Stimulated activated naive CD8-positive, alpha-beta T cell treated with anti-CD3 and anti-CD28 coated beads, Interleukin-15, amount 100 ng/mL, for 72 hours (primary cell): ENCODE measurements around the gene ATPAF1.
A peak's percentile ranks its signal among the peaks of the same experiment; 100 is the strongest.

Experiments used
- ATAC-seq: fragments of 150-1000 bp; cut with Tn5 transposase; 2 replicates; pipeline ENCODE4 v1.10.0; 2021; ENCODE audit warnings: mild to moderate bottlenecking, moderate library complexity
- DNase-seq, 2 donors: peaks; one replicate each; pipeline ENCODE4 v3.0.0; 2021 to 2022
- H3K27ac Mint-ChIP-seq, 2 donors: one replicate each; pipeline ENCODE4 v1.8.0; 2022; ENCODE audit warnings: mild to moderate bottlenecking in 2 of 2, mixed read lengths in 2 of 2, moderate library complexity in 2 of 2
- H3K27me3 Mint-ChIP-seq: one replicate; pipeline ENCODE4 v1.8.0; 2022; ENCODE audit warnings: mixed read lengths
- H3K4me1 Mint-ChIP-seq: one replicate; pipeline ENCODE4 v1.8.0; 2022; ENCODE audit warnings: mild to moderate bottlenecking, mixed read lengths
- H3K4me3 Mint-ChIP-seq, 2 donors: one replicate each; pipeline ENCODE4 v1.8.0; 2022; ENCODE audit warnings: mild to moderate bottlenecking in 2 of 2, mixed read lengths in 2 of 2, moderate library complexity in 1 of 2
- H3K9me3 Mint-ChIP-seq, 2 donors: one replicate each; pipeline ENCODE4 v1.8.0; 2022; ENCODE audit warnings: mixed read lengths in 2 of 2

The ATPAF1 gene

DNA sequence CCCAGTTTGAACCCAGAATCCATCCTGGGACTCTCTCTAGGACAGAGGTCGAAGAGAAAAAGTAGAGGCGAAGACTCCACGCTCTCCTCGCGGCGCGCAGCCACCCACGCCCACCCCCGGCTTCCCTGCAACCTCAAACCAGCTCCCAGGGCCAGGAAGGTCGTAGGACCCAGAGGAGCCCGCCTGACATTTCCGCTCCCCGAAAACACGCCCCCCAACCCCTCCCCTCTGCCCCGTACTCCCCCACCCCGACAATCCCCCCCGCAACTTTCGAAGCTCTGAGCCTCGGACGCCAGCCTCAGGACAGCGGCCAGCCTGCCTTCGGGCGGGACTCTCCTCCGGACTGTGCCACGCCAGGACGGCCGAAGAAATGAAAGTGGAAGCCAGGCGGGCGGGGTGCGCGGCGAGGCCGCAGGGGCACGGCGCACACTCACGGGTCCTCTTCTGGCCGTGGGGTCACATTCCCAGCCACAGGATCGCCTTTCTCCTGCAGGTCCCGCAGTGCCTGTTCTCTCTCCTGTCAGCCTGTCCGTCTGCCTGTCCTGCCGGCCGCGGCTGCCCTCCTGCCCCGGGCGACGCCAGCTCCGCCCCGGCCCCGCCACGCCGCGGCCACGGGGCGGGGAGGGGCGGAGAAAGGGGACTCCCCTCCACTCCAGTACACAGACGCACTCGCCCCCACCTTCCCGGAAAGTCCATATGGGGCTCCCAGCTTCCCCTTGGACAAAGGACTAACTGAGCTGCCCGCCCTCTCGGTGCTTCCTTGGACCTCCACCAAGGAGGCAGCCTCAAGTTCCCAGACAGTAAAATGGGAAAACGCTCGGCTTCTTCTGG is 51.7 kb downstream of the ATPAF1 start, which contains the start of gene MOB3C:
TSS of gene MOB3C (minus strand) at position 535 of the 831 bp plus-strand sequence. CDS start 3,490 bp downstream, outside the sequence.
- Mint-ChIP-seq H3K27me3 (no peaks in the 10 kb centered on the region), H3K9me3 (no peaks in the 10 kb centered on the region), H3K4me3 (peak within 1 kb of the TSS; percentile 95), H3K4me1 (peaks cover 54% of the 10 kb centered on the region), H3K27ac (peak within 1 kb of the TSS; percentile 92 to 94)
- DNase-seq (peak; percentile 47 to 61), ATAC-seq (peak; percentile 75)

DNA sequence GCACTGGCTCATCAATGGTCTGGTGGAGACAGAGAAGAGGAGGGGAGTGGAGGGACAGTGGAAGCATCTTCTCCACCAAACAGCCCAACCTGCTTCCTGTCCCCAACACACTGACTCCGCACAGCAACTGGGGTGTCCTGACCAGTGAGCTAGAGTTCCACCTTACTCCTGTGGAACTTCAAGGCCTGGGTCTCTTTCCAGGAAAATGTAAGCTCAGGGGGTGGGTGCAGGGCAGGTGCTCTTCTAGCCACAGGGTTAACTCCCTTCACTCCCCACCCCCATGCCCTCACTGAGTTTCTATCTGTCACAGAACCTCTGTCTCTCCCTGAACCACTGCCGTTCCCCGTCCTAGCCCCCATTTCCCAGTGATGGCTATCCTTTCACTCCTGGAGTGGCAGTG is 52.4 kb downstream of the ATPAF1 start:
- Mint-ChIP-seq H3K9me3 (no peaks in the 10 kb centered on the region), H3K4me1 (peaks cover 58% of the 10 kb centered on the region), H3K27ac (peak overlapping the region; percentile 92), H3K27me3 (no peaks in the 10 kb centered on the region), H3K4me3 (peak overlapping the region; percentile 95)
- peak; percentile 65 for ATAC-seq
- DNase-seq = peak in 1 of 2 donors; percentile 39

DNA sequence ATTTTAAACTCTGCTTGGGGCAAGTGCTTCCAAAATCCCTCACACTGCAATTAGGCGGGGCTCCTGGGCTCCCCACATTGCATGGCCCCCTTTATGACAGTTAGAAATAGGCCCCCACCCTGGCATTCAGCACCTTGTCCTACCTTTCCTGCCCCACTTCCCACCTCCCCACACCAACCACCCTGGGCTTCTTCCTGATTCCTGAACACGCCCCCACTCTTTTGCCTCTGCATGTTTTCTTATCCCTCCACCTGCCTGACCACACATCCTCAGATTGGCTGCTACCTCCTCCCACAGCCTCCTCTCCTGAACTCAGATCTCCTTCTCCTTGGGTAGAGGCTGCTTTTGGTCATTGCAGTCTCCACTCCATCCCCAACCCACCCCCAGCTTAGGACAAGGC is 53.1 kb downstream of the ATPAF1 start:
- ATAC-seq (no peak), DNase-seq (no peak)
- no peaks in the 10 kb centered on the region for H3K27me3 Mint-ChIP-seq
- H3K4me3 Mint-ChIP-seq = peak overlapping the region; percentile 95
- H3K4me1 Mint-ChIP-seq = peaks cover 58% of the 10 kb centered on the region
- no peak overlapping the region for H3K27ac Mint-ChIP-seq
- no peaks in the 10 kb centered on the region for H3K9me3 Mint-ChIP-seq

GRCh38 chr1:46614604-46614984 is 53.6 kb downstream of the ATPAF1 start:
- Mint-ChIP-seq H3K4me1 (peaks cover 58% of the 10 kb centered on the region), H3K27ac (no peak overlapping the region)

DNA sequence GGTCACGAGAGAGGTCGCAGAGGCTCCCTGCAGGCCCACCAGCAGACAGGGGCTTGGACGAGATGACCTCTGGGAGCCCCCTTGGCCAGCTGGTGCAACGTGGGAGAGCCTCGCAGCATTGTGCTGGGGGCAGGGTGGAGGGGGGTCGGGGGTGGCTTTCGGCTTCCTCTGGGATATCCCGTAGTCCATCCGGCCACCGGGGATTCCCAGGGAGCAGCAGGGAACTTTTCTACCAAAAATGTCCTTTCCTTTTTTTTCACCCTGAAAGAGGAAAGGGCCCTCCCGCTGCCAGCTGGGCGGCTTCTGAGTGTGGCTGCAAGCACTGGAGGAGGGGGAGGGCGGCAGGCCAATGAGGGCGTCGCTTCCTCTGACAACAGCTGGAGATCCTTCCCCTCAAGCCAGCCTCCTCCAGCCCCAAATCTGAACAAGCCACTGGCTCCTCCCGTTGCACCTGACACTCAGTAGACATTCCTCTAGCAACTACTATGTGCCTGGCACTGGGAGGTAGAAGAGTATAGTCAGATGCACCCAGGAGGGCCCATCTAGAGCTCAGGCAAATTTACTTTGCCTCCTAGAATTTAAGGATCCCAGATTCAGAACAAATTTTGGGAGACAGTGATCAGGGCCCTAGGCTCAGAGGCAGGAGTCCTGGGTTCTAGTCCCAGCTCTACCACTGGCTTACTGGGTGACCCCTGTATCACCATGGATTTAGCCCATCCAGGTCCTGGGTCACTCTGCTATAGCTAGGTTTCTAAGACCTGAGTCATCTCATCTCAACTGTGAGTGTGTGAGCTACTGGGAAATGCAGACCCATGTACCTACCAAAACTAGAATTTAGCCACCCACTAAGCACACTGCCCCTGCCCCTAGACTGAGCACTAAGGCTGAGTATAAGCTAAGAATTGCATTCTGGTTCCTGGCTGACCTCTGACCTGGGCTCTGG is 54.2 kb downstream of the ATPAF1 start:
- peaks cover 58% of the 10 kb centered on the region for H3K4me1 Mint-ChIP-seq
- ATAC-seq (peak; percentile 22), DNase-seq (no peak)
- H3K9me3 Mint-ChIP-seq = no peaks in the 10 kb centered on the region
- peak overlapping the region; percentile 28 to 41 for H3K4me3 Mint-ChIP-seq
- no peaks in the 10 kb centered on the region for H3K27me3 Mint-ChIP-seq
- no peak overlapping the region for H3K27ac Mint-ChIP-seq

More at GRCh38 chr1:46614604-46614984, 53.6 kb downstream of the ATPAF1 start:
- ATAC-seq (no peak), DNase-seq (no peak)
- peak overlapping the region in 1 of 2 donors; percentile 95 for H3K4me3 Mint-ChIP-seq
- no peaks in the 10 kb centered on the region for H3K27me3 Mint-ChIP-seq
- no peaks in the 10 kb centered on the region for H3K9me3 Mint-ChIP-seq

DNA sequence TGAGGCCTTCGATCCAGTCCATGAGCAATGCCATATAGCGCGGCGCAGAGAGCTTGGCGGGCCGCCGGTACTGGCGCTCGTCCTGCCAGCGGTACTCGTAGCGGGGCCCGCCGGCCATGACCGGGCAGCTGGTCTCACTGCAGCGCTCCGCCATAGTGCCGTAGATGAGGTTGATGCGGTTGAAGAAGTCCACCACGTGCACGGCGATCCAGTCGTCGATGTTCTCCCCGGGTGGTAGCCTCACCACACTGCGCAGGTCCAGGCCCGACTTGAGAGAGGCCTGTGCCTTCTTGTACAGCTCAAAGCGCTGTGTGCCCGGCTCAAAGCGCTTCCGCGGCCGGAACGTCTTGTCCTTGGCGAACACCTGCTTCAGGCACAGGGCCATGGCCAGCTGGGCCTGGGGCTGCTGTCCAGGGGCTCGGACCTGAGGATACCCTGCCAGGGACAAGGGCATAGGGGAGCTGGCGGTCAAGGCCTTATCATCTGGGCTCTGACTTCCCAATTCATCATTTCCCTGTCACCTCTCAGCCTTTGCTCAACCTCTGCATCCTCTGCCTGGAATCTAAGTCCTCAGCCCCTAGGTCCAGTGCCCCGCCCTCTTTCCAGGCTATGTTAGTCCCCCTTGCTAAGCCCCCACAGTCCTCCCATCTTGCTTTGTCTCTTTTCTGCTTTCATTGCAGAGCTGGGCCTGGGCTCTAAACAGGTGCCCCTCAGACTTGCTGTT is 55.1 kb downstream of the ATPAF1 start:
- H3K27ac Mint-ChIP-seq = no peak overlapping the region
- no peaks in the 10 kb centered on the region for H3K27me3 Mint-ChIP-seq
- peak overlapping the region in 1 of 2 donors; percentile 28 for H3K4me3 Mint-ChIP-seq
- no peak for ATAC-seq
- H3K9me3 Mint-ChIP-seq = no peaks in the 10 kb centered on the region
- H3K4me1 Mint-ChIP-seq = peaks cover 58% of the 10 kb centered on the region
- no peak for DNase-seq

DNA sequence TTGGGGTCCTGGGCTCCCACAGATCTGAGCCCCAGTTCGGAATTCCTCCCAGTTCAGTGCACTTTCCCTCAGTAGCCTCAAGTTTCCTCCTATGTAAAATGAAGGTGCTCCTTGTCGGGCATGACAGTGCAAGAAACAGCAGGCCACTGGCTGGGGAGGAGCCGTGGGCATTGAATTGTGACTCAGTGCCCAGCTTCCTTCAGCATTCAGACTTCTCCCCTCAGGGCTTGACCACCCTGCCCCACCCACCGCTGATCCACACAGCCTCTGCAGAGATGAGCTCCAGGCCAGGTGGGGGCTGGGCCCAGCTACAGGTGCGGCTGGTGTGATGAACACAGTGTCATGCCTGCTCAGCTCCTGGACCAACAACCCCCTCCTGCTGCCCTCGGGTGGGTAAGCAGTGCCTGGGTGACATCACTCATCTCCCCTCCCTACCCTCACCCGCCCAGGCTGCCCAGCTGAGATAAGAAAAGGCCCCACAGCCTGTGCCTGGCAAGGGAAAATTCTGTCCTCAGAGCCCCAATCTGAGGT is 56.4 kb downstream of the ATPAF1 start:
- ATAC-seq (no peak), DNase-seq (no peak)
- Mint-ChIP-seq H3K27me3 (no peaks in the 10 kb centered on the region), H3K4me1 (peaks cover 47% of the 10 kb centered on the region), H3K9me3 (no peaks in the 10 kb centered on the region), H3K27ac (no peak overlapping the region), H3K4me3 (no peak overlapping the region)

GRCh38 chr1:46607345-46608130 is 60.6 kb downstream of the ATPAF1 start:
- H3K4me3 Mint-ChIP-seq = no peak overlapping the region

DNA sequence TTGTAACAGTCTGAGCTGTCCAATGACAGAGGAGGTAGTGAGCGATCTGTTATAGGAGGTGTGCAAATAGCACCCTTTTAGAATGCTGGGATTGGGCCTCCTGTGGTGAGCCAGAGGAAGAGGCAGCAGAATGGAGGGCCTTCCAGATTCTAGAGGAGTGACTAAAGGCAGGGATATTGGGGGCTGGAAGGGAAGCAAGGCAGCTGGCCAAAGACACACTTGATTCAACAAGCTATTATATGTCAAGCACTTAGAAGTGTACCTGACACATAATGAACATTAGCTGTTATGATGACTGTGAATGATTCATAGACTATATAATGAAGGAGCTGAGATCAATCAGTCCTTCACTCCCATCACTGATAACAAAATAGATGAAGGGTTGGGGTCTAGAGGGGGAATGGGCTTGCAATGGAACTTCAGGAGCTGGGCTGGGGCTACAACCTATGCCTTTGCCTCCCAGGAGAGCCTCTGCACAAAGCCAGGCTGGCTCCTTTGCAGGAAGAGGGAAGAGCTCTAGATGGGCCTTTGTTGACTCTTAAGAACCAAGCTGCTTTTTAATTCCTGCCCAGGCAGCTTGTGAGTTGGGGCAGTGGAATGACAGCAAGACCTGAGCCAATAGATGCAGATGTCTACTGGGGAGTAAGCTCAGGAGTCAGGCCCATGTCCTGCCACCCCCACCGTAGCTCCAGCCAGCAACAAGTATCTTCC is 61.8 kb downstream of the ATPAF1 start:
- Mint-ChIP-seq H3K9me3 (no peaks in the 10 kb centered on the region), H3K4me1 (peaks cover 47% of the 10 kb centered on the region), H3K27ac (no peak overlapping the region), H3K27me3 (no peaks in the 10 kb centered on the region), H3K4me3 (no peak overlapping the region)
- DNase-seq (no peak), ATAC-seq (no peak)

More at GRCh38 chr1:46607345-46608130, 60.6 kb downstream of the ATPAF1 start:
- no peaks in the 10 kb centered on the region for H3K9me3 Mint-ChIP-seq
- no peaks in the 10 kb centered on the region for H3K27me3 Mint-ChIP-seq
- DNase-seq = no peak
- peaks cover 48% of the 10 kb centered on the region for H3K4me1 Mint-ChIP-seq
- no peak for ATAC-seq
- H3K27ac Mint-ChIP-seq = peak overlapping the region in 1 of 2 donors; percentile 73

DNA sequence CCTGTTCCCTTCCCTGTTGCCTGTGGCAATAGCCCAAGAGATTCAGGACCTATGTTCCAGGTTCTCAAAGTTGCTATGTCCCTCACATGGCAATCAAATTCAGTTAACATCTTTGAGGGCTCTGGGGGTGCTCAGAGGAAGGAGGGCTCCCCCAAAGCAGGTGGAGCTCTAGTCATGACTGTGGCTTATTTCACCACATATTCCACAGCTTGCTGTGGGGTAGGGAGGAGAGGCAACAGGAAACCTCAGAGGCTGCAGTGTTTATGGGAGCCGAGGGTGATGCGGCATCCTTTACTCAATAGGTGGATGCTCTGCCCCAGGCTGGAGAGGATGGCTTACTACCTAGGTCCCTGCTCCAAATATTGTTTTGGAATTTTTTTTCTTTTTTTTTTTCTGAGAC is 62.9 kb downstream of the ATPAF1 start:
- no peak for DNase-seq
- Mint-ChIP-seq H3K9me3 (no peaks in the 10 kb centered on the region), H3K4me3 (peak overlapping the region; percentile 88 to 92), H3K27me3 (no peaks in the 10 kb centered on the region), H3K27ac (no peak overlapping the region), H3K4me1 (peaks cover 50% of the 10 kb centered on the region)
- peak; percentile 11 for ATAC-seq

GRCh38 chr1:46603858-46604549 is 64.2 kb downstream of the ATPAF1 start, which contains the start of gene MKNK1:
MKNK1 (minus strand) TSS chr1:46604268; CDS start chr1:46583327, 20,941 bp downstream.
- Mint-ChIP-seq H3K27me3 (no peaks in the 10 kb centered on the region), H3K4me1 (peaks cover 62% of the 10 kb centered on the region), H3K27ac (peak within 1 kb of the TSS; percentile 79 to 84), H3K9me3 (no peaks in the 10 kb centered on the region), H3K4me3 (peak within 1 kb of the TSS; percentile 88 to 92)
- peak; percentile 96 to 97 for DNase-seq
- ATAC-seq = peak; percentile 96

DNA sequence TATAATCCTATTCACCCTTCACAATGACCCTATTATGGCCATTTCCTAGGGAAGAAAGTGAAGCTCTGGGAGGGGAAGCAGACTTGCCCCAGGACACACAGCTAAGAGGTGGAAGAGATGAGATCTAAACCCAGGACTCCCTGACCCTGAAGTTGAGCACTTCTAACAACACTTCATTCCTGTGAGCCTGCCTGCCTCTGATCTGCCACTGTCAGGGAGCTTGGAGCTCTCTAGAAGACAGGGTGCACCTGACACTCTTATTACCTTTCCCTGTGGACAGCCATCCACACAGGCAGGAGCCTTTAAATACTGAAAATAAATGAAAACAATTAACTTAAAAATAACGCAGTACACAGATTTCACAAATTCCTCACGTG is 64.7 kb downstream of the ATPAF1 start:
- Mint-ChIP-seq H3K4me1 (peaks cover 64% of the 10 kb centered on the region), H3K4me3 (peak overlapping the region; percentile 88 to 92), H3K9me3 (no peaks in the 10 kb centered on the region), H3K27me3 (no peaks in the 10 kb centered on the region), H3K27ac (peak overlapping the region; percentile 79 to 84)
- DNase-seq (no peak), ATAC-seq (peak; percentile 11)

GRCh38 chr1:46601257-46602007 is 66.7 kb downstream of the ATPAF1 start:
- Mint-ChIP-seq H3K9me3 (no peaks in the 10 kb centered on the region), H3K27me3 (no peaks in the 10 kb centered on the region), H3K27ac (no peak overlapping the region), H3K4me1 (peaks cover 60% of the 10 kb centered on the region), H3K4me3 (no peak overlapping the region)
- DNase-seq (no peak), ATAC-seq (no peak)
